Retina (tissue), 1 donor: Measurements from ENCODE around the gene NPHS1.
A peak's percentile ranks its signal among the peaks of the same experiment; 100 is the strongest.
"Not testable (repeated sequence)": the region's sequence is repeated elsewhere in the genome, so short reads cannot be mapped to it uniquely, and the experiment has no call there.

Experiments used
- DNase-seq: peaks from one replicate; pipeline ENCODE4 v3.0.0-alpha.2; 2016

The NPHS1 gene

GRCh38 chr19:35848486-35848885, 3.8 kb downstream of the NPHS1 start:
- no peak for DNase-seq

GRCh38 chr19:35847911-35848310, 4.4 kb downstream of the NPHS1 start:
- DNase-seq = no peak

DNA sequence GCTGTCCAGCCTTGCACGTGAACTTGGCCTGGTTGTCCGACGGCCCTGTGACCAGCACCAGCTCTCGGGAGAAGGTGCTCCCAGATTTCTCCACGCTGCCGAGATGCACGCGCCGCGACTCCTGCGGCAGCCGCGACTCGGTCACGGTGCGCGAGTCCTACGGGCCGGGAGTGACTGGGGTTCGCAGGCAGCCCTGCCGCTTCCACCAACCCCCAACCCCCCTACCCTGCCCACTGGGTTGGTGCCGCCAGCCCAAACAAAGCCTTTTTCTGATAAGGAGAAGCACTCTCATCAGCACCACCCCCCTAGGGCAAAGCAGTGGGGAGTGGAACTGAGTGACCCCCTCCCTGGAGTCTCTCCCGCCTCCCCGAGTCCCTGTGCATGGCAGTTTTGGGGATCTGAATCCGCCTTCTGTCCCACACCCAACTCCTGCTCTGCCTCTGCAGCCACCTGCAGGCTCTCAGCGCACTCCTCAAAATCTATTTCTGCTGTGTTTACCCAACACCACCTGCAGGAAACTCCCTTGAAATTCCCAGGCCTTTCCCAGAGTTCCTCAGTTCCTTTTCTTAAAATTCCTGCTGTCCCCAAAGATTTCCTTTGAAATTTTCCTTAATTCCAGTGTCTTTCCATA, 6.2 kb downstream of the NPHS1 start:
- no peak for DNase-seq

DNA sequence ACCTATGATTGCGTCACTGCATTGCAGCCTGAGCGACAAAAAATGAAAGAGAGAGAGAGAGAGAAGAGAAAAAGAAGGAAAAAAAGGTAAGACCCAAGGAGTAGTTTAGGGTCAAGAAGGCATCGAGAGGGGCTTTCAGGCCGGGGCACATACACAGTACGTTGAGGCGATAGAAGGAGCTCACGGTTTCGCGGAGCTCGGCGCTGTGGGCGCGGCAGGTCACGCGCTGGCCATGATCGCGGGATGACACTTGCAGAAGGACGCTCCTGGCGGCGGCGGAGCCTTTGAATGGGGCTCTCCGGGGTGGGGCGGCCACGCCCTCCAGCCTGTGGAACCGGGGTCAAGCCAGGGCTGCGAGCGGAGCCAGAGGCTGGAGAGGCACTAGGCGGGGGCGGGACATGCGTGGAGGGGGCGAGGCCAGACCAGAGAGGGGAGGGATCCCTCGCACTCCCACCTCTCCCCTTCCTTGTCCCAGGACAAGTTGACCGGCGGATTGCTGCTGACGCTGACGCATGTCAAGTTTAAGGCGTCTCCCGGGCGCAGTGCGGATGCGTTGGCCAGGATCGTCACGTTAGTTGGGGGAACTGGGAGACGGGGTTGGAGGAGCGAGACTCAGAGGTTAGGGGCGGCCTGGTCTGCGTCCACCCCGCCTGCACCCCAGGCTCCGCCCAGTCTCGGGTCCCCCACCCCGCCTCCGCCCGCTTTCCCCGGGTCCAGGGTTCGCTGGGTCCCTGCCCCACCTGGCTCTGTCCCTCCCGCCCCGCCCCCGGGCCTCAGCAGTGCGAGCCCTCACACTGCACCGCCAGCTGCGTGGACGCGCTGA, 6.9 kb downstream of the NPHS1 start:
- peak; percentile 28 for DNase-seq

DNA sequence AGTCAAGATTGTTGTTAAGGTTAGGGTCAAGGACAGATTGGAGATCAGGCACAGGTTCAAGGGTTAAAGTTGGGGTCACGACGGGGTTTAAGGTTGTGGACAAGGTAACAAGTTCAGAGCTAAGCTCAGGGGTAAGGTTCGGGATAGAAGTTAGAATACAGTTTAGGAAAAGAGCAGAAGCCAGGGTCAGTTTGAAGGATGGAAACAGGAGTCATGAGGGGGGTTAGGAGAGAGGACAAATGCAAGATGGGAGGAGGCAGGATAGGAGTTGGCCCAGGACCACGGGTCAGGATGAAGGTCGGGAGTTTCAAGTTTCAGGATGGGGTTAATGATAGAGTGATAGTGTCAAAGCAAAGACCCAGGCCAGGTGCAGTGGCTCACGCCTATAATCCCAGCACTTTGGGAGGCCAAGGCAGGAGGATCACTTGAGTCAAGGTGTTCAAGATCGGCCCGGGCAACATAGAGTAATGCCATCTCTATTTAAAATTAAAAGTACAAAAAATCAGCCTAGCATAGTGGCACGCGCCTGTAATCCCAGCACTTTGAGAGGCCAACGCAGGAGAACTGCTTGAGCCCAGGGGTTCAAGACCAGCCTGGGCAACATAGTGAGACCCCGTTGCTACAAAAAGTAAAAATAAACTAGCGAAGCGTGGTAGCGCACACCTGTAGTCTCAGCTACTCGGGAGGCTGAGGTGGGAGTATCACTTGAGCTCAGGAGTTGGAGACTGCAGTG, 7.7 kb downstream of the NPHS1 start:
- no peak for DNase-seq

DNA sequence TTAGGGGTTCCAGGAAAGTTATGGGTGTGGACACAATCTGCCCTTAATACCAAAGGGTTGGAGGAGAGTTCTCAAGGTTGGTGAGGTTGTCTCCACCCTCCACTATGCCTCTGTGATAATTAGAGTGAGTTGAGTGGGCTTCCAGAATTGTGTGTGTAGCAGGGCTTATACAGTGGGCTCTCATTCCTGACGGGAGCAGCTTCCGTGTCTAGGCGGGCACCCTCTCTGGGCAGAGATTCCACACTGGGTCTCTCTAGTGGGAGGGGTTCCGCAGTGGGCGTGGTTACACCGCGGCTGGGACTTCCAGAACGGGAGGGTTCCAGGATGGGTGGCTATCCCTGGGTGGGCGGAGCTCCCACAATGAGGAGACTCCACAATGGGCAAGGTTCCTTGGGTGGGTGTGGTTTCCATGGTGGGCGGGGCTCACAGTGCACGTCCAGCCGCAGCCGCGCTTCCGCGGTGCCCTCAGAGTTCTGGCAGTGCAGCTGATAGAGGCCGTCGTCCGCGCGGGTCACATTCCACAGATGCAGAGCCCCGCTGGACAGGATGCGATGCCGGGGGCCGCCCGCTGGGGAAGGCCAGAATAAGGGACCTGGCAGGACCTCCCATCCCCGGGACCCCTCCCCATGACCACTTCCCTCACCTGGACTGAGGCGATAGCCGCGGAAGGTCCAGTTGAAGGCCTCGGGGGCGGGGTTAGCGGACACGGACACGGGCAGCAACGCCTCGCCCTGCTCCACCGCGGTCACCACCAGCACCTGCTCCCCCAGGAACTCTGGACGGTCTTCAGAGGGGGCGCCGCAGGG, 8.4 kb downstream of the NPHS1 start:
- DNase-seq = peak; percentile 48

DNA sequence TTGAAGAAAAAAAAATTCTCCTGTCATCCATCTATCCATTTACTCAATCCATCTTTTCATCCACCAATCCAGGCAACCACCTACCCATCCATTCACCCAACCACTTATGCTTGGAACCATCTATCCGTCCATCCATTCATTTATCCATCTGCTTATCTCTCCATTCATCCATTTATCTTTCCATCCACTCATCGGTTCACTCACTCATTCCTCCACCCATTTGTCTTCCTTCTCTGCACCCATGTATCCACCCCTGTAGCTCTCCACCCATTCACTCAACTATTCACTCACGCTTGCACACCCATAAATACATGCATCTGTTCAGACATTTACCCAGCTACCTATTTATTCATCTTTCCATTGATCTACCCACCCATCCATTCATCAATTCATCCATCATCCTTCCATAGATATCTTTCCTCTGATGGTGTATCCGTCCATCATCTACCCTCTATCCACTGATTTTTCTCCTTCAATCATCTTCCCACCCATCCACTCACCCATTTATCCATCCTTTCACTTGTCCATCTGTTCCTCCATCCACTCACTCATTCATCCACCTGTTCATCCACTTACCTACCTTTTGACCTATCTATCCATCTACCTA, 9.5 kb downstream of the NPHS1 start:
- no peak for DNase-seq

GRCh38 chr19:35841961-35842595, 10.2 kb downstream of the NPHS1 start:
- no peak for DNase-seq

- DNase-seq = not testable (repeated sequence)
These were observed 16.2 kb downstream of the NPHS1 start for GRCh38 chr19:35836096-35836495.

DNA sequence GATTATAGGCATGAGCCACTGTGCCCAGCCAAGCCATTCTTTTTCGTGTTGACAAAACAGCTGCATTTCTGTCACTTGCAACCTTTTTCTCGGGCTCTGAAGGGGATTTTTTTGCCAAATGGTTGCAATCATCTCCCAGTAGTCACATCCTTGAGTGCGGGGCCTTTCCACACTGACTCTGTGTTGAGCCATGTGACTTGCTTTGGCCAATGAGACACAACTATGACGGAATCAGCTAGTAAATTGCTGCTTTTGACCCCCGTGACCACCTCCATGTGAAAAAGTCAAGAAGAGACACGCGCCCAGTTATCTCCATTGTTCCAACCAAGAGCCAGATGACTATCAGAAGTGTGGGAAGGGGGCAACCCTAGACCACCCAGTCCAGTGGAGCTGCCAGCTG, 18.3 kb downstream of the NPHS1 start:
- DNase-seq = no peak

DNA sequence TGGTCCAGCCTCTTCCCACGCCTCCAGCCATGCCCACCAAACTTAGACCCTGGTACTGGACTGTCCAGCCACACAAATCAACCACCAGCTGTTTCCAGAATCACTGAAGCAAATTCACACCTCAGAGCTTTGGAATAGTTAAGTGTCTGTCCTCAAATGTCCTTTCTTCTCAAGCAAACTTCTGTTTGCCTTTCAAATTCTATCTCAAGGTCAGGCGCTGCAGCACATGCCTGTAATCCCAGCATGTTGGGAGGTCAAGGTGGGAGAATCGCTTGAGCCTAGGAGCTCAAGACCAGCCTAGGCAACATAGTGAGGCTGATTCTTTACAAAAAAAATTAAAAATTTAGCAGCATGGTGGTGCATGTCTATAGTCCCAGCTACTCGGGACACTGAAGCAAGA, 20.2 kb downstream of the NPHS1 start:
- no peak for DNase-seq

DNA sequence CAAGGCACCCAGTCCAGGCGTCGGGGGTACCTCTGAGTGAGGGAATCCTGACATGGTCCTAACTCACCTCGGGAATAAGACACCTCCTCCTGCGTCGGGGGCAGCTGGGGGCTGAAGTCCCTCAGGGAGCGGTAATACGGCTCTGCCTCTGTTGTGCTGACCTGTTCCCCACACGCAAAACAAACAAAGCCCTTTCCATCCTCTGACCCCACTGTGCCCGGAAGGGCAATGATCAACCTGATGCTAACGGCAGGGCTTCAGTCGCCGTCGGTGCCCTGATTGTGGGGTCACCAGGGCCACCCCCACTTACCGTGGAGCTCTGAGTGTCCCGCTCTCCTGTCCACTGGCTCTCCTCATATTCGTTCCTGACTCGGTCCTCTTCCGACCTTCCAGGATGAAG, 21.3 kb downstream of the NPHS1 start:
- no peak for DNase-seq

DNA sequence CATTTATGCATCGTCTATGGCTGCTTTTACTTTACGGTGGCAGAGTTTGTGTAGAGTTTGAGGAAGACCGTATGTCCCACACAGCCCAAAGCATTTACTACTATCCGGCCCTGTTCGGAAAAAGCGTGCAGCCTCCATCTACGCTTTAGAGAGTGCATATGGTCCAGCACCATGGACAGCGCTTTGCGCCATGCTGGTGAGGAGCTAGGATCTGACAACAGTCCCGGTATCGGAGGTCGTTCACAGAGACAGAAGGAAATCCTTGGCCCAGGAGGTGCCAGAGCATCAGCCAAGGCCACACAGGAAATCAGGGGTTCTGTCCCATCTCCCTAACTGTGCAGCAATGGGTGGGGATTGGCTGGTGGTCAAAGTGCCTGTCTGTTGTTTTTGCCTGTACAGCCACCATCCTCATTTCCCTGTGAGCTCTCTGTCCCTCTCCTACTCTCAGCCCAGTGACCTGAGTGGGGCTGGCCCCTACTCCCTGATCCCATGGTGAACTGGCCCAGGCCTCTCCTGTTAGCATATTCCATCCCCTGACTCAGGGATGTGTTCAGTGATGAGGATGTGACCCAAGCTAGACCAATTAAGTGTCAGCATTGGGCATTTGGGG, 23.5 kb downstream of the NPHS1 start:
- DNase-seq = peak; percentile 44

DNA sequence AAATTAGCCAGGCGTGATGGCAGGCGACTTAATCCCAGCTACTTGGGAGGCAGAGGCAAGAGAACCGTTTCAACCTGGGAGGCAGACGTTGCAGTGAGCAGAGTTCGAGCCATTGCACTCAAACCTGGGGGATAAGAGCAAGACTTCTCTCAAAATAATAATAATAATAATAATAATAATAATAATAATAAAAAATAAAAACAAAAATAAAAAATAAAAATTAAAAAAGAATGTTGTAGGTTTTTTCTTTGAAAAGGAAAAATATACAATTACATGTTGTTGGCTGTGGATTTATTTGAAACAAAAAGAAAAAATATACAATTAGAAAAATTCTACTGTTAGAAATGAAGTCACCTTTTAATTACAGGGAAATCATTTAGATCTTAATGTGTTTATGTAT, 28.2 kb downstream of the NPHS1 start:
- no peak for DNase-seq

- DNase-seq = no peak
These were observed 29.7 kb downstream of the NPHS1 start for GRCh38 chr19:35822579-35822978.

DNA sequence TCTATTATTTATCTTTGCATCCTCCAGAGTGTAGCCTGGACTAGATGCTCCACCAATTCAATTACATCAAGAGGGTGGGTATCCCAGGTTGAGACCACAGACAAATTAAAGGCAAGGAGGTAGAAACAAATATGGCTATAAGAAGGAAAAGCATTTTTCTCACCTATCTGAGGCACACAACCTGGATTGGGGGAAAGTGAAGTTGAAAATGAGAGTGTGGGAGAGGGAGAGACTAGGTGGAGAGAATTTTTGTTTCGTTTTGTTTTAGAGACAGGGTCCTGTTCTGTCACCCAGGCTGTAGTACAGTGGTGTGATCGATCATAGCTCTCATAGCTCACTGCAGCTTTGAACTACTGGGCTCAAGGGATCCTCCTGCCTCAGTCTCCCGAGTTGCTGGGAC, 33.9 kb downstream of the NPHS1 start:
- DNase-seq = no peak

- no peak for DNase-seq
These were observed 35.5 kb downstream of the NPHS1 start for GRCh38 chr19:35816846-35817245.

DNA sequence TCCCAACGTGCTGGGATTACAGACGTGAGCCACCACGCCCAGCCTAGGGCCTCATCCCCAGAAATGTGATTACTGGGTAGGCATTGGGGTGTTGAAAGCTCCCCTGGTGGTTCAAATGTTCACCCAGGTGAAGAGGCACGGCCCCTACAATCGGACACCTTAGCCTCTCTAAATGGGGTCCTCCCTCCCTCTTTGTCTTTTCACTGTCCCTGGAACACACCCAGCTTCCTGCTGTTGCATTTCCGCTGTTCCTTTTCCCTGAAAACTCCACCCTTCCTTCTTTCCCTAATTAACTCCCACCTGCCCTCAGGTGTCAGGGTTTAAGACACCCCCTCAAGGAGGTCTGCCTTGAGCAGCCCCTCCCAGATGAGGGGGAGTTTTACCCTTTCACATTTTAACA, 36.0 kb downstream of the NPHS1 start:
- DNase-seq = no peak

GRCh38 chr19:35813043-35813890, 39.0 kb downstream of the NPHS1 start:
- DNase-seq = no peak

GRCh38 chr19:35812220-35813042, 39.9 kb downstream of the NPHS1 start, which contains the start of gene PRODH2:
Gene PRODH2, minus strand, starts transcription at chr19:35812845. Its CDS starts 40 bp downstream, at chr19:35812805.
- DNase-seq = no peak
